ENCODE results near the gene NTNG1. TPM values are rescaled to one million over a fixed set of nuclear protein-coding genes. Genes with fewer than 3 reads are reported as not detected.

The NTNG1 gene
- total and polyA plus RNA-seq, 2 of the 8 experiments (the other 6 are each of a cell fraction or from before 2014, with no cell fraction given) = 1.2 to 4.1 TPM

DNA sequence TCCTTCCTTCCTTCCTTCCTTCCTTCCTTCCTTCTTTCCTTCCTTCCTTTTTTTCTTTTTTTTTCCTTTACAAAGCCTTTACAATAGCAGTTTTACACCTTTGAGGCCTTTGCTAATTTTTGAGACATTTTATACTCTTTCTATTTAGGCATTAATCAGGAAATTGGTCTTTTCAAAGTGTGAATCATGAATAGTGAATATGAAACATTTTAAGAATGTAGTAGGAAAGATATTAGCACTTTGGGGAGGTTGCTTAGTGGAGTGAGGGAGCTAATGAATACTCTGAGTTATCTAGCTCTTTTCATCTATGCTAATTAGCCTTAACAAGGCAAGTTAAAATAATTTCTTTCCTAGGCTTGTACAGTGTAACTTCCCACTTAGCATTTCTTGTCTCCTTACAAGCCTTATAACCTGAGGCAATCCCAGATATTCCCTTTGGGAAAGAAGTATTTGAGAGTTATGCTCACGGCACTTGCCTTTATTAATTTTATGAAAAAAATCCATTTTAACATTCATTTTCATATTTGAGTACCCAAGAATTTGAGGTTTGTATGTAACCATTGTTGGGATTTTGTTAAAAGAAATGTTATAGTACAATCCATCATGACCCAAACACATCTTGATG, 122.6 kb downstream of the NTNG1 start:
- Histone ChIP-seq H3K9me3 (ENCODE audit: insufficient read depth in 2 of 2, low read depth in 1 of 2, low read length in 1 of 2) (no peaks in the 10 kb centered on the region), H4K8ac (ENCODE audit: extremely low read depth, insufficient read depth, low read length) (no peak overlapping the region), H4K91ac (replicated peaks; ENCODE audit: insufficient read length, low read length) (no peak overlapping the region), H3K27ac (ENCODE audit: low read depth, low read length) (no peak overlapping the region), H2AFZ (ENCODE audit: low read length) (no peak overlapping the region), H3K4ac (replicated peaks; ENCODE audit: insufficient read length, low read depth, low read length) (no peak overlapping the region), H3K36me3 (ENCODE audit: control insufficient read depth in 2 of 4, insufficient read depth in 4 of 4, low read length in 3 of 4) (no peaks in the 10 kb centered on the region), H4K5ac (ENCODE audit: insufficient read length, low read depth, low read length) (no peak overlapping the region), H2BK20ac (ENCODE audit: low read length) (no peak overlapping the region), H3K14ac (ENCODE audit: insufficient read length) (no peak overlapping the region), H3K18ac (ENCODE audit: extremely low read depth, low read length) (no peak overlapping the region), H3K9ac (replicated peaks in 1 of 4; ENCODE audit: extremely low read depth in 1 of 4, low read depth in 3 of 4, low read length in 3 of 4) (no peak overlapping the region), H4K20me1 (replicated peaks in 1 of 2; ENCODE audit: control insufficient read depth in 1 of 2, insufficient read depth in 2 of 2, low read length in 2 of 2) (no peaks in the 10 kb centered on the region), H2AK5ac (ENCODE audit: low read depth, low read length) (no peak overlapping the region), H3K4me2 (ENCODE audit: insufficient read depth in 1 of 2, low read depth in 2 of 2, low read length in 2 of 2) (no peak overlapping the region), H3K56ac (replicated peaks; ENCODE audit: insufficient read length, low read depth, low read length) (no peak overlapping the region), H2BK15ac (ENCODE audit: low read length) (no peak overlapping the region), H2BK120ac (replicated peaks; ENCODE audit: low read depth, low read length) (no peak overlapping the region), H3K4me3 (ENCODE audit: extremely low read depth in 1 of 4, insufficient read depth in 2 of 4, low read depth in 3 of 4, low read length in 4 of 4) (no peak overlapping the region), H3K27me3 (replicated peaks in 1 of 4; ENCODE audit: control insufficient read depth in 3 of 4, extremely low read depth in 1 of 4, insufficient read depth in 3 of 4, low read length in 3 of 4) (no peaks in the 10 kb centered on the region), H2BK12ac (ENCODE audit: low read depth, low read length) (no peak overlapping the region), H3K23ac (ENCODE audit: insufficient read length) (no peak overlapping the region), H3K4me1 (replicated peaks in 1 of 4; ENCODE audit: control insufficient read depth in 3 of 4, insufficient read depth in 4 of 4, low read length in 3 of 4) (no peaks in the 10 kb centered on the region), H3K23me2 (ENCODE audit: low read depth, low read length) (no peaks in the 10 kb centered on the region; the same call in 1 of the 2 replicates), H2BK5ac (ENCODE audit: low read depth, low read length) (no peak overlapping the region), H3K79me1 (ENCODE audit: low read depth, low read length) (no peaks in the 10 kb centered on the region), H3K79me2 (ENCODE audit: control insufficient read depth in 1 of 2, insufficient read depth in 2 of 2, low read length in 2 of 2) (no peaks in the 10 kb centered on the region)
- CTCF ChIA-PET (ENCODE audit: partially characterized antibody) = interaction anchor here (0.8 to 1.1 kb wide), 4 partner anchors 8 to 20 kb away, joined by 3 to 7 read pairs (median 4); no protein-coding TSS in a partner anchor
- DNase-seq (ENCODE audit: low read depth in 1 of 2, low spot score in 2 of 2) = no peak
- FAIRE-seq = no peak
- POLR2A ChIA-PET (ENCODE audit: partially characterized antibody) = interaction anchor here (0.9 kb wide), 1 partner anchor 143 kb away, joined by 4 read pairs; no protein-coding TSS in a partner anchor
- WGBS, 2 experiments (ENCODE audit: extremely low coverage in 1 of 2, insufficient coverage in 1 of 2, insufficient read length in 1 of 2, insufficient replicate concordance in 2 of 2, low coverage in 1 of 2, low lambda C conversion rate in 2 of 2, missing lambda C conversion rate in 1 of 2) = 95% methylated on average over 1 of the region's 1 CpG; no CpG with 5 or more reads in 1 of the 2 experiments
- TF ChIP-seq MAFK (IDR thresholded peaks at IDR 0.05; ENCODE audit: low read depth, low read length) (no peak), GTF2F1 (IDR thresholded peaks at IDR 0.05; ENCODE audit: borderline replicate concordance, low read depth, low read length) (no peak), ZNF274 (IDR thresholded peaks at IDR 0.05; ENCODE audit: borderline replicate concordance, extremely low read depth, low read length) (no peak), SRF (IDR thresholded peaks at IDR 0.05; ENCODE audit: low read depth, low read length) (no peak)
